ENCODE results near the gene GXYLT2. TPM values are rescaled to one million over a fixed set of nuclear protein-coding genes. Genes with fewer than 3 reads are reported as not detected.
A peak's percentile ranks its signal among the peaks of the same experiment; 100 is the strongest.
"Not testable (repeated sequence)": the region's sequence is repeated elsewhere in the genome, so short reads cannot be mapped to it uniquely, and the experiment has no call there.

GXYLT2 gene
- total RNA-seq, 1 experiment from 2014 or later: 6.5 TPM

- DNase-seq (ENCODE audit: extremely low read depth, low read depth): no peak
These were observed 84.8 kb downstream of the GXYLT2 start for GRCh38 chr3:72972706-72973030.

GRCh38 chr3:72973031-72973723 lies 85.3 kb downstream of the GXYLT2 start:
- DNase-seq (ENCODE audit: extremely low read depth, low read depth): no peak

DNA sequence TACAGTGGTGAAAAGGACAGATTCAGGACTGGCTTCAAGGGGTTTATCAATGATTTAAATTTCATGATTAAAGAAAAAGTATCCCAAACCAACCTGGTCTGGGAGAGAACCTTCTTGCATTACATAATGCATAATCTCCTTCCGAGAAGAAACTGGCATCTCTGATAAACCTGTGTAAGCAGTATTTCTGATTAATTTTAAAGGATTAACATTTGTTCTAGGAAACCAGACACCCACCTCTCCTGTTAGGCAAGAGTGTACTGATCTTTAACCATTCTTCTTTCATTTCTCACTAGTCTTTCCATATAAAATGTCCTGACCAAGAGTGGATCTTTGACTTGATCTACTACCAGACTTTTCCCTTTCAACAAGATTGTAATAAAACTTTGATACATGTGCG lies 85.9 kb downstream of the GXYLT2 start:
- DNase-seq (ENCODE audit: extremely low read depth, low read depth): no peak

DNA sequence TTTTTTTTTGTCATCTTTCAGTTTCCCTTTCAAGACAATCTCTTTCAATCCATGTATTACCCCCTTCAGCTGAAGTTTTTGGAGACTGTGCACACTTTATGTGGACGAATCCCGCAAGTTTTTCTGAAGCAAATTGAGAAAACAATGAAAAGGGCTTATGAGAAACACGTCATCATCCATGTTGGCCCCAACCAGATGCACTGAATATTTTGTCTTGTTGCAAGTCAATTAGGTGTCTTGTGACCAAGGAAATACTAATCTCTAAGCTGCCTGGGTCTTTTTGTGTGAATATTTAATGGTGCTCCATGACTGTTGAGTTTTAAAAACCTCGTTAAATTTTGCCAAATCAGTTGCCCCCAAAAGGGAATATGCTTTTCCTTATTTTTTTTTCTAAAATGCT lies 87.1 kb downstream of the GXYLT2 start:
- no peak for DNase-seq (ENCODE audit: extremely low read depth, low read depth)

DNA sequence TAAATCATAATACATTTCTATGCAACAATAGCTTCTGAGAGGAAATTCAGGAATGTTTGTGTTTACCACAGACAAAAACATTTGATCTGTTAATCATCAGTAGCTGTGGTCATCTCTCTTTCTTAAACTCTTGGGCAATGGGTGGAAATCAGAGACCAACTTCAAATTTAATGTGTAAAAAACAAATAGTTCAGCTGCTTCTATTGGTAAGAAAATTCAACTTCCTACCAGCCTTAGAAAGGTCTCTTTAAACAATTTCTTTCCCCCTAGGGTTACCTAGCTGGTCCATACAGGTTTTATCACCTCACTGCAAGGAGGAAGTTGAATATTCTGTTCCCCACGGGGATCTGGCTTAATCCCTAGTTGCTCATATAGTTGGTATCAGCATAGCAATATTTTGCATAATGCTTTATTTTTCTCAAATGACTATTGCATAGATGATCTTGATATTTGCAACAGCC lies 88.5 kb downstream of the GXYLT2 start:
- no peak for DNase-seq (ENCODE audit: extremely low read depth, low read depth)

DNA sequence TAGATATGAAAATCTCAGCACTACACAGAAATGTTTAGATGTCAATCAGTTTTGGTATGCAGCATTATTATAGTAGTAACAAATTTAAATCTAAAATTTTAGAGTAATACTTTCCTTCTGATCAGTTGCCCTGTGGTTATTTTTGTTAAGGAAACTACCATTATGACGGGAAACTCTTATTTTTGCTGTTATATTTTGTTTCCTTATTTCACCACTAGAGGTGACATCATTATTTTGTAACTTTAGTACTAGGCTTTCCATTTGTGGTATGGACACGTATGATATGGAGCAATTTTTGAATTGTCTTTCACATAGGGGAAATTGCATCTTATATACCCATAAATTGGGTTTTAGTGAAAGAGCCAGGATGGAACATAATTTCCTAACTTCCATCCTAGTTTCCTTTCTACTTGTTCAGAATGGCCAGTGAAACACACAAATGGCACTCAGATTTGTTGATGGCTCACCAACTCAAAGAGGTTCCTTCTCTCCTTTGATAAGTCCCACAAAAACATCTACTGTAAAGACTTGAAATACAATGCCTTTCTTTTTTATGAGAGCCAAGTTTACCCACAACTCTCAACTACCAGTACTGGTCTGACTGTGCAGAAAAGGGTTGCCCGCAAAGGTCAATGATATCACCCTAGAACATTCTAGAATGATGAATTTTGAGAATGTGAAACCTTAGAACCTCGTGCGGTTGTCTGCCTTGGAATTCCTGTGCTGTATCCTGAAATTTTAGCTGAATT lies 89.4 kb downstream of the GXYLT2 start:
- DNase-seq (ENCODE audit: extremely low read depth, low read depth): no peak

DNA sequence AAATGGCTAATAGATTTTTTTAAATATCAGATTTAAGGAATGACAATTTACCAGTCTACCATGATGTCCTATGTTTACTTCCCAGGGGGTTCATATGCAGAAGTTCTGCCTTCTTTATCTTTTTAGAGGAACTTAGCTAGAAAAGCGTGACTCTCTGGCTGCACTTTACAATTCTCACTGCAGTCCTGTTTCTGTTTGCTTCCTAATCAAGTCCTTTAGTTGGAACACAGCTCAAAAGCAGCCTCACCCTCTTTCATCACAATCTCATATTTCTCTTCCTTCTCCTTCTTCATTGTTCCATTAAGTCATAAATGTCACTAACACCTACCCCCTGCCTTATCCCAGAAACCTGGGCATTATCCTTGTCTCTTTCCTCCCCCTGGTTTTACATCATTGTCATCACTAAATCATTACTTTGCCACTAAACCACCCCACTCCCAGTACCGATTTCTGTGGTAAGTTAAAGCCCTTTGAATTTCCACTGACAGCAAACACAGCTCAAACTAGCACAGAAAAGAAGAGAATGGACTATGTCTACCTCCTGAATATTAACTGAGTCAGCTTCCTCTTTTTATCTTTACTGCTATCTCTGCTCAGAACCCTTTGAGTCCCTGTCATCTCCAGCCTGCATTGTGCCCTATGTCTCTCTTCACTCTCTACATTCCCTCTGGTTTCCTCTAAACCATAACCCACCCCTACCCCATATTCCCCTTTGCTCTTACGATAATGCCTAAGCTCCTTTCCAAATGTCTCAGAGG lies 94.9 kb downstream of the GXYLT2 start:
- DNase-seq (ENCODE audit: extremely low read depth, low read depth): no peak

- no peak for DNase-seq (ENCODE audit: extremely low read depth, low read depth)
These were observed 97.7 kb downstream of the GXYLT2 start for GRCh38 chr3:72985576-72985975.

GRCh38 chr3:72990701-72991395 lies 103.0 kb downstream of the GXYLT2 start:
- no peak for DNase-seq (ENCODE audit: extremely low read depth, low read depth)

DNA sequence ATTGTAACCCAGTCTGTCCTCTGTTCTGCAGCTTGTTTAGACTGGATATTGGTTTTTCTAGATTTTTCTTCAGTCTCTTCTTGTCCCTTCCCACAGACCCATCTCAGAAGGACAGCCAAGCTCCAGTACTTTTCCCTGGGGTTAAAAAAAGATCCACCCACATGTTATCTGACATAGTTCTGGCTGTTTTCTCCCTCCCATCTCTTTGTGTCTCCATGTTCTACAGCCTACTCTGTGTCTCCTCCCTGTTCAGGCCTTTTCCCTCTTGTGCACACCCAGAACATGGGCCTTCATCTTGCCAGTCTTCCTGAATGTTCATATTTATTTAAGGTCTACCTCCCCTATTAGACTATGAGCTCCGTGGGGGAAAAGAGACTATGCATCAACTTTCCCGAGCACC lies 103.7 kb downstream of the GXYLT2 start:
- no peak for DNase-seq (ENCODE audit: extremely low read depth, low read depth)

DNA sequence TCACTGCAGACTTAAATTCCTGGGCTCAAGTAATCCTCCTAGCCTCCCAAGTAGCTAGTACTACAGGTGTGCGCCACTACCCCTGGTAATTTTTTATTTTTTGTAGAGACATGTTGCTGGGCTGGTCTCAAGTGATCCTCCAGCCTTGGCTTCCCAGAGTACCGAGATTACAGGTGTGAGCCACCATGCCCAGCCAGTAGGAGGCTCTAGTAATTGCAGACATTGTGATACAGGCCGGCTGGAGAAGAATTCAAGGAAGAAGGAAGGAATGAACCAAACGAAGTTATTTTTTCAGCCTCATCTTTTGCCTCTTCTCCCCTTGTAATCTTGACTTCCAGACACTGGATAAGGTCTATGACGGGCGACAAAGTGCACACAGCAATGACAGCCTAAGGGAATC lies 105.5 kb downstream of the GXYLT2 start:
- DNase-seq (ENCODE audit: extremely low read depth, low read depth): no peak

- no peak for DNase-seq (ENCODE audit: extremely low read depth, low read depth)
These were observed 107.5 kb downstream of the GXYLT2 start for GRCh38 chr3:72995337-72995736.

DNA sequence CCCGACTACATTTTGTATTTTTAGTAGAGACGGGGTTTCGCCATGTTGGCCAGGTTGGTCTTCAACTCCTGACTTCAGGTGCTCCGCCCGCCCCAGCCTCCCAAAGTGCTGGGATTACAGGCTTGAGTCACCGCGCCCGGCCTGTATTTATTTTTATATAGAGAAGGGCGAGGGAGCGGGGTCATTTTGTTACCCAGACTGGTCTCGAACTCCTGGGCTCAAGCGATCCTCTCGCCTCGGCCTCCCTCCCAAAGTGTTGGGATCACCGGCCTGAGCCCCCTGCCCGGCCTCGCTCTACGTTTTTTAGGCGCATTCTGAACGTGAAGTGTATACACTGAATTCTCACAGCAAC lies 108.3 kb downstream of the GXYLT2 start:
- no peak for DNase-seq (ENCODE audit: extremely low read depth, low read depth)

- DNase-seq (ENCODE audit: extremely low read depth, low read depth): peak; percentile 81
These were observed 108.9 kb downstream of the GXYLT2 start, which contains the start of gene PPP4R2 for GRCh38 chr3:72996473-72997333. Gene PPP4R2 (plus strand): TSS chr3:72996811. CDS start chr3:72997038, 227 bp downstream.

GRCh38 chr3:72997421-72997961 lies 109.6 kb downstream of the GXYLT2 start:
- peak; percentile 40 for DNase-seq (ENCODE audit: extremely low read depth, low read depth)

- DNase-seq (ENCODE audit: extremely low read depth, low read depth): no peak
These were observed 110.6 kb downstream of the GXYLT2 start for GRCh38 chr3:72998466-72998865.

DNA sequence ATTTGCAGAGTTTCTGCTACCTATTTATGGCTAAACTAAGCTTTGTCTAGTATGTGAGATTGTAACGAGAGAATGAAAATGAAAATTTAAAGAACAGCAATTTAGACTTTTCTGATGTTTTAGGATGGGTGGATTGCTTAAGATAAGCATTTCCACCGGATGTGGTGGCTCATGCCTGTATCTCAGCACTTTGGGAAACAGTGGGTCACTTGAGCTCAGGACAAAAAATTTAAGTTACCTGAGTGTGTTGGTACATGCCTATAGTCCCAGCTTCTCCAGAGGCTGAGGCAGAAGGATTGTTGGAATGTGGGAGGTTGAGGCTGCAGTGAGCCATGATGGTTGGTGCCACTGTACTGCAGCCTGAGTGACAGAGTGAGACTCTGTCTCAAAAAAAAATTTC lies 112.1 kb downstream of the GXYLT2 start:
- DNase-seq (ENCODE audit: extremely low read depth, low read depth): no peak

GRCh38 chr3:73003050-73003449 lies 115.2 kb downstream of the GXYLT2 start:
- DNase-seq (ENCODE audit: extremely low read depth, low read depth): not testable (repeated sequence)

DNA sequence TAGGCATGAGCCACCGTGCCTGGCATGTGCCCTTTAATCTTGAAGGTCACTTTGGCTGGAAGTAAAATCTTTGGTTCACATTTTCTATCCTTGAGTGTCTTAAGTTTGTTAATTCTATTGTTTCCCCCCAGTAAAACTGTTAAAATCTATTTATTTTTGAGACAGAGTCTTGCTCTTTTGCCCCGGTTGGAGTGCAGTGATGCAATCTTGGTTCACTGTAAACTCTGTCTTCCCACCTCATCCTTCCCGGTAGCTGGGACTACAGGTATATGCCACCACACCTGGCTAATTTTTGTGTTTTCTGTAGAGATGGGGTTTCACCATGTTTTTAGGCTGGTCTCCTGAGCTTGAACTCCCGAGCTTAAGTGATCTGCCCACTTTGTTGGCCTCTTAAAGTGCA lies 116.5 kb downstream of the GXYLT2 start:
- DNase-seq (ENCODE audit: extremely low read depth, low read depth): no peak

Data from NCI-H460 (cell line).